Progenitor cell of endocrine pancreas (in vitro differentiated cells): Measurements from ENCODE around the gene AMDHD2. TPM values are rescaled to one million over a fixed set of nuclear protein-coding genes. Genes with fewer than 3 reads are reported as not detected.
"Not testable (repeated sequence)": the region's sequence is repeated elsewhere in the genome, so short reads cannot be mapped to it uniquely, and the experiment has no call there.

Source experiments
- DNase-seq: peaks from one replicate; pipeline ENCODE4 v3.0.0; 2021; ENCODE audit warnings: low spot score; ENCODE audit not compliant: unreplicated experiment
- H3K27ac Mint-ChIP-seq: 2 replicates; pipeline ENCODE4 v1.8.0; 2021; ENCODE audit warnings: mild to moderate bottlenecking, moderate library complexity, mixed read lengths
- H3K27me3 Mint-ChIP-seq: 2 replicates; pipeline ENCODE4 v1.8.0; 2021; ENCODE audit warnings: mixed read lengths
- H3K36me3 Mint-ChIP-seq: 2 replicates; pipeline ENCODE4 v1.8.0; 2022; ENCODE audit warnings: mixed read lengths; ENCODE audit not compliant: insufficient read depth
- H3K4me1 Mint-ChIP-seq: 2 replicates; pipeline ENCODE4 v1.8.0; 2021; ENCODE audit warnings: low read depth, mixed read lengths
- H3K4me3 Mint-ChIP-seq: 2 replicates; pipeline ENCODE4 v1.8.0; 2021; ENCODE audit warnings: low read depth, mild to moderate bottlenecking, moderate library complexity, mixed read lengths
- H3K9me3 Mint-ChIP-seq: 2 replicates; pipeline ENCODE4 v1.8.0; 2021; ENCODE audit warnings: low read depth, mixed read lengths
- CTCF ChIP-seq: fragments of 200-600 bp; sonication (generic); IDR thresholded peaks from one replicate; pipeline ENCODE4 v1.5.0; 2021; ENCODE audit warnings: antibody characterized with exemption, mild to moderate bottlenecking; ENCODE audit not compliant: unreplicated experiment
- total RNA-seq: library from RNA; stranded (reverse); gene quantifications from 2 replicates; pipeline ENCODE4 v1.2.1, GENCODE V29; 2021

Gene AMDHD2
- total RNA-seq, 1 donor from 2014 or later, result 40.8 TPM

- H3K36me3 Mint-ChIP-seq, H3K4me1 Mint-ChIP-seq, DNase-seq, H3K4me3 Mint-ChIP-seq, H3K27ac Mint-ChIP-seq, H3K27me3 Mint-ChIP-seq, H3K9me3 Mint-ChIP-seq: not testable (repeated sequence)
Observed at GRCh38 chr16:2543771-2544170, 23.6 kb downstream of the AMDHD2 start.

GRCh38 chr16:2550283-2550878, 30.2 kb downstream of the AMDHD2 start:
- H3K9me3 Mint-ChIP-seq, H3K4me3 Mint-ChIP-seq, DNase-seq, H3K36me3 Mint-ChIP-seq, H3K27ac Mint-ChIP-seq, H3K4me1 Mint-ChIP-seq, H3K27me3 Mint-ChIP-seq: not testable (repeated sequence)

GRCh38 chr16:2551420-2551889, 31.3 kb downstream of the AMDHD2 start:
- H3K27me3 Mint-ChIP-seq, H3K4me1 Mint-ChIP-seq, H3K36me3 Mint-ChIP-seq, H3K9me3 Mint-ChIP-seq, DNase-seq, H3K4me3 Mint-ChIP-seq: not testable (repeated sequence)
- TF ChIP-seq CTCF, result peak; percentile 55
- peak overlapping the region; percentile 85 for H3K27ac Mint-ChIP-seq

- not testable (repeated sequence) for DNase-seq, H3K27me3 Mint-ChIP-seq, H3K9me3 Mint-ChIP-seq, H3K27ac Mint-ChIP-seq, H3K4me3 Mint-ChIP-seq, H3K36me3 Mint-ChIP-seq, H3K4me1 Mint-ChIP-seq
Observed at GRCh38 chr16:2554709-2555425, 34.7 kb downstream of the AMDHD2 start.

- not testable (repeated sequence) for H3K9me3 Mint-ChIP-seq, H3K27me3 Mint-ChIP-seq, H3K4me1 Mint-ChIP-seq, H3K27ac Mint-ChIP-seq, DNase-seq, H3K36me3 Mint-ChIP-seq, H3K4me3 Mint-ChIP-seq
Observed at GRCh38 chr16:2557150-2557549, 37.0 kb downstream of the AMDHD2 start.

GRCh38 chr16:2560131-2560797, 40.1 kb downstream of the AMDHD2 start:
- not testable (repeated sequence) for H3K27me3 Mint-ChIP-seq, H3K4me1 Mint-ChIP-seq, DNase-seq, H3K36me3 Mint-ChIP-seq, H3K4me3 Mint-ChIP-seq, H3K27ac Mint-ChIP-seq, H3K9me3 Mint-ChIP-seq

GRCh38 chr16:2560798-2561133, 40.6 kb downstream of the AMDHD2 start:
- peak; percentile 57 for TF ChIP-seq CTCF
- not testable (repeated sequence) for H3K27ac Mint-ChIP-seq, H3K4me3 Mint-ChIP-seq, H3K36me3 Mint-ChIP-seq, H3K9me3 Mint-ChIP-seq, H3K27me3 Mint-ChIP-seq, H3K4me1 Mint-ChIP-seq
- DNase-seq, result peak; percentile 51

GRCh38 chr16:2567506-2567905, 47.3 kb downstream of the AMDHD2 start:
- H3K9me3 Mint-ChIP-seq, H3K27ac Mint-ChIP-seq, DNase-seq, H3K4me1 Mint-ChIP-seq, H3K27me3 Mint-ChIP-seq, H3K36me3 Mint-ChIP-seq, H3K4me3 Mint-ChIP-seq: not testable (repeated sequence)

- H3K9me3 Mint-ChIP-seq, H3K36me3 Mint-ChIP-seq, DNase-seq, H3K27ac Mint-ChIP-seq, H3K27me3 Mint-ChIP-seq, H3K4me3 Mint-ChIP-seq, H3K4me1 Mint-ChIP-seq: not testable (repeated sequence)
Observed at GRCh38 chr16:2568573-2568972, 48.4 kb downstream of the AMDHD2 start.

GRCh38 chr16:2572704-2573103, 52.5 kb downstream of the AMDHD2 start:
- not testable (repeated sequence) for H3K4me3 Mint-ChIP-seq, H3K27ac Mint-ChIP-seq, H3K27me3 Mint-ChIP-seq, H3K36me3 Mint-ChIP-seq, DNase-seq, H3K4me1 Mint-ChIP-seq, H3K9me3 Mint-ChIP-seq

GRCh38 chr16:2575839-2576238, 55.7 kb downstream of the AMDHD2 start:
- not testable (repeated sequence) for H3K4me3 Mint-ChIP-seq, DNase-seq, H3K27me3 Mint-ChIP-seq, H3K4me1 Mint-ChIP-seq, H3K36me3 Mint-ChIP-seq, H3K27ac Mint-ChIP-seq, H3K9me3 Mint-ChIP-seq
